AG09319 (cell line): ENCODE measurements around the gene CHRNB1.

Experiments
- DNase-seq: peaks from one replicate; pipeline ENCODE4 v3.0.0-alpha.2; 2010; ENCODE audit warnings: low read depth; ENCODE audit errors: extremely low read depth
- TF ChIP-seq, protein P1 (sequence below): IDR thresholded peaks from 2 replicates; pipeline ENCODE4 v1.5.1; 2011; ENCODE audit warnings: low read depth, mild to moderate bottlenecking, inconsistent platforms, low read length, moderate library complexity

Gene CHRNB1

DNA sequence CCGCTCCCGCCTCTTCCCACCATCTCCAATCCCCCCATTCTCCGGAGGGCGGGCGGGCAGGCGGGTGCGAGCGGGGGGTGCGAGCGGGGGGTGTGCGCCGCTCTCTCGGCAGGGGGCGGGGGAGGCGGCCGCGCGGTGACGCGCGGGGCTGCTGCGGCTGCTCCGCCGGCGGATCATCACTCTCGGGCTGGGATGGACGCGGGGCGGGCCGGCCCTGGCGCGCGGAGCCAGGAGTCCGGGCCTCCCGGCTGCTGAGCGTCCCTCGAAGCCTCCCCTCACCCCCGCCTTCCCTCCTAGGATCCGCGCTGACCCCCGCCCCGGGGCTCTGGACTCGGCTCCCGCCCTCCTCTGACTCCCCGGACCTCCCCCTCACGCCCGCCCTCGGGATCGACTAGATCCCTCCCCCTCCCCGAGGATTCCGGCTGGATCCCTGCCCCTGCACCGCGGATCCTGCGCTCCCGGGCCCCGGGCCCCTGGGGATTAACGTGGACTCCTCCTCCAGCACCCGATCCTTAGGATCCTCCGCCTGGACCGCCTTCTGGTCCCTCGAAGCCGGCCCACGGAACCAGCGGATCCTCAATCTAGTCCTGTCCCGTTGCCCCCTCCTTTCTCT lies 40.0 kb upstream of the CHRNB1 start:
- TF ChIP-seq, protein P1, sequence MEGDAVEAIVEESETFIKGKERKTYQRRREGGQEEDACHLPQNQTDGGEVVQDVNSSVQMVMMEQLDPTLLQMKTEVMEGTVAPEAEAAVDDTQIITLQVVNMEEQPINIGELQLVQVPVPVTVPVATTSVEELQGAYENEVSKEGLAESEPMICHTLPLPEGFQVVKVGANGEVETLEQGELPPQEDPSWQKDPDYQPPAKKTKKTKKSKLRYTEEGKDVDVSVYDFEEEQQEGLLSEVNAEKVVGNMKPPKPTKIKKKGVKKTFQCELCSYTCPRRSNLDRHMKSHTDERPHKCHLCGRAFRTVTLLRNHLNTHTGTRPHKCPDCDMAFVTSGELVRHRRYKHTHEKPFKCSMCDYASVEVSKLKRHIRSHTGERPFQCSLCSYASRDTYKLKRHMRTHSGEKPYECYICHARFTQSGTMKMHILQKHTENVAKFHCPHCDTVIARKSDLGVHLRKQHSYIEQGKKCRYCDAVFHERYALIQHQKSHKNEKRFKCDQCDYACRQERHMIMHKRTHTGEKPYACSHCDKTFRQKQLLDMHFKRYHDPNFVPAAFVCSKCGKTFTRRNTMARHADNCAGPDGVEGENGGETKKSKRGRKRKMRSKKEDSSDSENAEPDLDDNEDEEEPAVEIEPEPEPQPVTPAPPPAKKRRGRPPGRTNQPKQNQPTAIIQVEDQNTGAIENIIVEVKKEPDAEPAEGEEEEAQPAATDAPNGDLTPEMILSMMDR: no peak
- no peak for DNase-seq

DNA sequence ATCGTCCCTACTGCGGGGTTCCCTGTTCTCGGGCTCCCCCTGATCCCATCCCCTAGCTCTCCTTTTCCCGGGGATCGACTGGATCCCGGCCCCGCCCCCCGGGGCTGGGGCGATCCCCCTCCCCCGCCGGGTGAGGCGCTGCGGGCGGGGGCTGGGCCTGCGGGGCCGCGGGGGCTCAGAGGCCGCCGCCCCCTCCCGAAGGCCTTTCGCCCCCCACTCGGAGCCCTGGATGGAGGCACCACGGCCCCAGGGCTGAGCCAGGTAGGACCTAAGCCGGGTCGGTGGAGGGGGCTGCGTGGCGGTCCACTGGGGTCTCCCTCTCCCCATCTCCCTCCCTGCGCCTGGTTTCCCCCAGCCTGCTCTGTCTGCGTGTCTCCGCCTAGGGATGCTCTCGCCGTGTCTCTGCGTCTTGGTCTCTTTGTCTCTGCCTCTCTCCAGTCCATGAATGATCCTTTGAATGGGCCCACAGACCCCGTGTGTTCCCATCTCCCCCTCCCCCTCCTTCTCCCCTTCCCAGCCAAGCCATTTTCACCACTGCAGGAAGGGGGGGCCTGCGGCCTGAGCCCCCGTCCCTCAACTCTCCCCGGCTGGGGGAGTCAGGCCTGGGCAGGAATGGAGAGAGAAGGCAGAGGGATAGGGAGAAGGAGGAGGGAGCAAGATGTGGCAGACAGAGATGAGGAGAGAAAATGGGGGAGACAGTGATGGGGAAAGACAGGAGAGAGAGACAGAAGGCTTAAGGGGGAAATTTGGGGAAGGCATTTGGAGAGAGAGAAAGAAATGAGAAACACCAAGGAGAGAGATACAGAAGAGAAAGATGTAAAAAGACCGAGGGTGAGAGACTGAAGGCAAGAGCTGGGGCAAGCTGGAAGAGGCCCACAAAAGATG lies 39.3 kb upstream of the CHRNB1 start:
- TF ChIP-seq, protein P1: no peak
- no peak for DNase-seq

DNA sequence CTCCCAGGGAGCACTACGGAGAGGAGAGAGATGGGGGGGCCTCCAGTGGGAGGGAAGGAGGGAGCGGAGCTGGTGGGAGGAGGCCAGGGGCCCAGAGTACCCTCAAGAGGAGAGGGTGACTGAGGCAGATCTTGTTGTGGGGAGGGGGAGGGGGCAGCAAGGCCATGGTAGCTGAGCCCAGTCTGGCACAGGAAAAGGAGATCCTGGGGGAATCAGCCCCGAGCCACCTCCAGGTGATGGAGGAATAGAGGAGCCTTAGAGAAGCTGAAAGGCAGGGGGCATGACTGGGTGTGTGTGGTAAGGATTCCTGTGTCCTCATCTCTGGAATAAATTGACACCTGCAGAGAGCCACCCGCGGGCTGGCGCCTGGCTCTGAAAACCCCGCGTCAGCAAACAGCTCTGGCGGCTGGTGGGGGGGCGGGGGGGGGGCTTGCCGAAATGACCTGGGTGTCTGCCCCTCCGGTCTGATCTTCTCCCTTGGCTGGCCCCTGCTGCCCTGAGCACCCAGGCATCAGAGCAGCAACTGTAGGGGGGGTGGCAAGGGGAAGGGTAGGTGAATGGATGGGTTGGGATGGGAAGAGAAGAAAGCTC lies 38.5 kb upstream of the CHRNB1 start:
- DNase-seq: no peak
- TF ChIP-seq, protein P1: no peak

DNA sequence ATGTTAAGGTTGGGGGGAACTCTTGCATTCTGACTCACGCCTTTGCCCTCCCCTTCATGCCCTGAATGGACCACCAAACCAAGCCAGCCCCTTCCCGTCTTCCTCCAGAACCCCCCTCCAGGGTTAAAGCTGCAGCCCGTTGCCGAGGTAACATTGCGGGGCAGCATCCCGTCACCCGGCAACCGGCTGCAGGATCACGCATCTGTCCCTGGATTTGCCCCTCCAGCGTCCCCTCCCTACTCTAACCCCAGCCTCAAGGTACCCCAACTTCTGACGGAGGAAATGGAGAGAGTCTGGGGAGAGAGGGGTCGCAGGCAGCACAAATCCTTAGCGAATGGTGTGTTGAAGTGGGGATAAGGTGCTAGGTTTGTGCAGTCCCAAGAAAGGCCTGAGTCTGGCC lies 37.8 kb upstream of the CHRNB1 start:
- TF ChIP-seq, protein P1: no peak
- DNase-seq: no peak

DNA sequence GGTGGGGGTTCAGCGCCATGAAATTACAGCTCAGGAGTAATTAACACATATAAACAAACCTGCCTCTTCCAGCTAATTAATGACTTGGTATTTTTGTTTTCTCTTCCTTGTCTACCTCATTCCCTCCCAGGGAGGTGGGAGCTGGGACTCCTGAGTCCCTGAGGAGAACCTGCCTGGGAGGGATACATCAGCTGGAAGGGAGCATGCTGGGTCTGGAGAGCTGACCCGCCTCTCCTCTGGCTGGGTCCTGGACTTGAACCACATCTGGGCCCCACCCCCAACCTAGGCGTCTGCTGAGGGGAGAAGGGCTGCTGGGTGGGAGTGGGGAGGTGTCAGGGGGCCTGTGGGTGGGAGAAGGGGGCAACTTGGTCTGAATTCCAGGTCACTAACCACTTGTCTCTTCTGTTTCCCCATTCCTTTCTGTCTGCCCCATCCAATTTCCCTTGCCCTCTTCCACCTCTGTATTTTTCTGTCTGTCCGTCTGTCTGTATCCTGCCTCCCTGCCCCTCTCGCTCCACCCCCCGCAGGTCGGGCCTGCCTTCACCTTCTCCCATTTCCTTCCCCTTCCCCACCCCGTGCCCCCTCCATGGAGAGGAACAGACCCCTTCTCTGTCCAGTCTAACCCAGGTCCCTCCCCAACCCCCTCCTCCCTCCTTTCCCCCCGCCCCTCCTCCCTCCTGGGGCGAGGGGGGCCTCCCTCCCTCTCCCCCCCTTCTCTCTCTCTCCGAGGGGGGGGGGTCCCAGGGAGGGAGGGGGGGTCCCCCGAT lies 37.2 kb upstream of the CHRNB1 start, which contains the start of gene NLGN2:
NLGN2 (plus strand) TSS at position 361 of the 767 bp plus-strand sequence. CDS start 411 bp downstream, outside the sequence.
- no peak for DNase-seq
- TF ChIP-seq, protein P1: no peak

DNA sequence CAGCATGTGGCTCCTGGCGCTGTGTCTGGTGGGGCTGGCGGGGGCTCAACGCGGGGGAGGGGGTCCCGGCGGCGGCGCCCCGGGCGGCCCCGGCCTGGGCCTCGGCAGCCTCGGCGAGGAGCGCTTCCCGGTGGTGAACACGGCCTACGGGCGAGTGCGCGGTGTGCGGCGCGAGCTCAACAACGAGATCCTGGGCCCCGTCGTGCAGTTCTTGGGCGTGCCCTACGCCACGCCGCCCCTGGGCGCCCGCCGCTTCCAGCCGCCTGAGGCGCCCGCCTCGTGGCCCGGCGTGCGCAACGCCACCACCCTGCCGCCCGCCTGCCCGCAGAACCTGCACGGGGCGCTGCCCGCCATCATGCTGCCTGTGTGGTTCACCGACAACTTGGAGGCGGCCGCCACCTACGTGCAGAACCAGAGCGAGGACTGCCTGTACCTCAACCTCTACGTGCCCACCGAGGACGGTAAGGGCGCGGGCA lies 36.6 kb upstream of the CHRNB1 start:
- DNase-seq: no peak
- TF ChIP-seq, protein P1: no peak
